ENCODE data around the gene LRSAM1. TPM values are rescaled to one million over a fixed set of nuclear protein-coding genes. Genes with fewer than 3 reads are reported as not detected.

Gene LRSAM1
- total RNA-seq, 2 donors from 2014 or later = 17.5 to 34.4 TPM

DNA sequence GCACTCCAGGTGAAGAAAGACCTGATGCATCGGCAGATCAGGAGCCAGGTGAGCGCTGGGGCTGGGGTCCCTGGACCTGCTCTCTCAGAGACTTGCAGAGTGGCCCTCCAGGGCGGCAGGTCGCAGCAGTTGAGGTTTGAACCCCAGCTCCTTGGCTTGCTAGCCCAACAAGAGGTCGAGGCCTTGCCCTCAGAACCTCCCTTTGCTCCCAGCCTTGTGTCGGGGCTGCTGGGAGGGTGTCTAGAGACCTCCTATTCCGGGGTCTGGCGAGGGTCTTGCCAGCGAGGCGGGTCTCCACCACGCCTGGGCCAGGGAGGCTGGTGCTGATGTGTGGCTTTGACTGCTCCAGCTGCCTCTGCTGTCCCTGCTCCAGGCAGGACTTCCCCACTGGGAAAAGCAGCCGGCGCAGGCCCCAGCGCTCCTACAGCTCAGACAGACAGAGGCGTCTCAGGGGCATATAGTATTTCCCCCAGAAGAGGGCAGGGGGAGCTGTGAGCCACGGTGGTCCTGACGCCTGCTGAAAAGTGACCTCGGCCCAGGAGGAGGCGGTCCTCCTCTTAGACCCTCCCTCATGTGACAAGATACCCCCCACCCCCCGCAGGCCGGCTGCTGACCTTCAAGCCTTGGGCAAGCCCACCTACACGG, 38.3 kb downstream of the LRSAM1 start:
- Mint-ChIP-seq H3K27ac (no peak overlapping the region), H3K27me3 (no peaks in the 10 kb centered on the region), H3K36me3 (no peaks in the 10 kb centered on the region), H3K4me1 (ENCODE audit: low read depth in 2 of 2) (no peaks in the 10 kb centered on the region), H3K9me3 (no peaks in the 10 kb centered on the region), H3K4me3 (no peak overlapping the region)
- DNase-seq (ENCODE audit: low spot score) = no peak
- ATAC-seq = no peak

DNA sequence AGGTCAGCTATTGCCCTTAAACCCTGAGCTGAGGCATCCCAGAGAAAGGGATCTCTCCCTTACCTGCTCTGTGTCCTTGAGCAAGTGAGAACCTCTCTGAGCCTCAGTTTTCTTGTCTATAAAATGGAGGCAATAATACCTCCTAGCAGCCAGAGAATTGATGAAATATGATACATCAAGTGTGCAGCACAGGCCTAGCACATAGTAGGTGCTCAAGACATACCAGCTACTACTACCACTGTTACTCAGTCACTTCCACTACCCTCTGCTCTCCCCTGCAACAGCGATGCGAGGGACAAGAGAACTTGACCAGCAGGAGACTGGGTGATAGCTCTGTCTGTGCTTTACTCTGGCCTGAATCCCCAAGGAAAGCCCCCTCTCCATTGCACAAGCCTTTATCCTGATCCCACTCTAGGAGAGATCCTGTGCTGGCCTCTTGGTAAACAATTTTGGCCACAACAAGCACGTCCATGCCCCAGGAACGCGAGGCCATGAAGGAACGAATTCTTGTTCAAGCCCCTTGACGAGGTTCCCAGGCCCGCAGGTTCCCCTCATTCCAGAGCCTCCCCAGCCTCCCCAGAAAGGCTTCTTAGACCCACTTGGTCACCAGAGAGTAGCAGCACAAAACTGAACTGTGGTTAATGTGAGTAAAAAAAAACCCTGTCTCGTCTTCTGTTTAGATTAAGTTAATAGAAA, 39.4 kb downstream of the LRSAM1 start:
- Mint-ChIP-seq H3K4me3 (no peak overlapping the region), H3K36me3 (no peaks in the 10 kb centered on the region), H3K27me3 (no peaks in the 10 kb centered on the region), H3K27ac (no peak overlapping the region), H3K9me3 (no peaks in the 10 kb centered on the region), H3K4me1 (ENCODE audit: low read depth in 2 of 2) (no peaks in the 10 kb centered on the region)
- ATAC-seq (no peak), DNase-seq (ENCODE audit: low spot score) (no peak)

DNA sequence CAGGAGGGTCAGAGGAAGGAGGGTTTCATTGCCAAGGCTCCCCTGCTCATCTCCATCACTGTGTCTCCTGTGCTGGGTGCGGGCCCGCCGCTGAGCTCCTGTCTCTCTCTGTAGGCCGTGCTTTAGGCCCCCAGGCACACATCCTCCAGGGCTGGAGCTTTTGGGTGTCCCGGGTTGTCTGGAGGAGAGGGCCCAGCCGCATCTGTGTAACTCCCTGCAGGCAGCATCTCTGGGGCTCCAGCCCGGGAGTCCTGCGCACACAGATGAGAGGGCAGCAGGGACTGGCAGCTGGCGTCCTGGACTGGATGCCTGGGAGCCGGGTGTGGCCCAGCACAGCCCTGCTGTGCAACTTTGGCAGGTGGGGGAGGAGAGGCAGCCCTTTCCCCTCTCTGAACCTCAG, 40.2 kb downstream of the LRSAM1 start:
- Mint-ChIP-seq H3K4me1 (ENCODE audit: low read depth in 2 of 2) (no peaks in the 10 kb centered on the region), H3K36me3 (no peaks in the 10 kb centered on the region), H3K27ac (no peak overlapping the region), H3K9me3 (no peaks in the 10 kb centered on the region), H3K27me3 (no peaks in the 10 kb centered on the region), H3K4me3 (no peak overlapping the region)
- no peak for DNase-seq (ENCODE audit: low spot score)
- no peak for ATAC-seq

DNA sequence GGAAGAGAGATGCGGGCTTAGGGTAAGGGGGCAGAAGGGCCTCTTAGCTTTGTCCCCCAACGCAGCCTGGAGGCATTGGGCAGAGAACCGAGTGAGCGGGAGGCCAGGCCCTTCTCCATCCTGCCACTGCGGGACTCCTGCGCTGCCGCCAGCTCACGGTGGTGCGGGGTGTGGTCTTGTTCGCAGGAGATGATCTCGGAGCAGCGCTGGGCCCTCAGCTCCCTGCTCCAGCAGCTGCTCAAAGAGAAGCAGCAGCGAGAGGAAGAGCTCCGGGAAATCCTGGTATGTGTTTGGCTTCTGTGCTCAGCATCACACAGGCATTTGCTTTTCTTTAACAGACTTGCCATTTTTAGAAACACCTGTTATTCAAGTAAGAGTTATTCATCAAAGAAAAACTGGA, 41.3 kb downstream of the LRSAM1 start:
- Mint-ChIP-seq H3K27me3 (no peaks in the 10 kb centered on the region), H3K4me3 (no peak overlapping the region), H3K4me1 (ENCODE audit: low read depth in 2 of 2) (no peaks in the 10 kb centered on the region), H3K9me3 (no peaks in the 10 kb centered on the region), H3K36me3 (no peaks in the 10 kb centered on the region), H3K27ac (no peak overlapping the region)
- no peak for DNase-seq (ENCODE audit: low spot score)
- ATAC-seq = no peak

DNA sequence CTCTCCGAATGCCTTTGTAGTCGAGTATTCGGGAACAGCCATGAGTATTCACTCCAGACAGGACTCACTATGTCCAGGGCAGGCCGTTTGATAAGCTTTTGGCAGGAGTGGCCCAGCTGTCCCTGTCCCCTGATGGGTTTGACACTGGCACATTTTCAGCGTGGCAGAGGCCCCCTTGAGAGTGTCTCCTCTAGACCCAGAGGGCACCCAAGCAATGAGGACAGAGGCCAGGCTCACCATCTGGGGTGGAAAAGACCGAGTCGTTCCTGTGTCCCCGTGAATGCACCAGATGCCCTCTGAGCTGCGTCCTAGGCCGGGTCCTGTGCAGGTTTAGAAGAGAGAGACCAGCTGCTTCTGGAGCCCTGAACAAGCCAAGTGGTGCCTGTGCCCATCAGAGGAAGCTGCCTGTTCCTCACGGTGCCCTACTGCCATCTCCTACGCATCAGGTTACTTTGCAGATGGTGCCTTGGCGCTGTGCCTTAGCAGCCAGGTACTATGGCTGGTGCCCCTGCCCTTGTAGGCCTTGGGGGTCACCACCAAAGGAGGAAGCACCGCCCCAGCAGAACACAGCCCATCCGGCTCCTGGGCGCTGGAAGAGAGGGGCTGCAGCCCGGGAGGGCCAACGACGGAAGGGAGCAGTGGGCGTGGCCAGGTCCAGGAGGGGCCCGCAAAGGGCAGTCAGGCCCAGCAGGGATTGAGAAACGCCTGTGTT, 42.4 kb downstream of the LRSAM1 start:
- DNase-seq (ENCODE audit: low spot score) = no peak
- H3K4me1 Mint-ChIP-seq (ENCODE audit: low read depth in 2 of 2) = no peaks in the 10 kb centered on the region
- no peaks in the 10 kb centered on the region for H3K27me3 Mint-ChIP-seq
- ATAC-seq = no peak
- H3K27ac Mint-ChIP-seq = no peak overlapping the region
- no peaks in the 10 kb centered on the region for H3K36me3 Mint-ChIP-seq
- H3K9me3 Mint-ChIP-seq = no peaks in the 10 kb centered on the region
- no peak overlapping the region for H3K4me3 Mint-ChIP-seq

DNA sequence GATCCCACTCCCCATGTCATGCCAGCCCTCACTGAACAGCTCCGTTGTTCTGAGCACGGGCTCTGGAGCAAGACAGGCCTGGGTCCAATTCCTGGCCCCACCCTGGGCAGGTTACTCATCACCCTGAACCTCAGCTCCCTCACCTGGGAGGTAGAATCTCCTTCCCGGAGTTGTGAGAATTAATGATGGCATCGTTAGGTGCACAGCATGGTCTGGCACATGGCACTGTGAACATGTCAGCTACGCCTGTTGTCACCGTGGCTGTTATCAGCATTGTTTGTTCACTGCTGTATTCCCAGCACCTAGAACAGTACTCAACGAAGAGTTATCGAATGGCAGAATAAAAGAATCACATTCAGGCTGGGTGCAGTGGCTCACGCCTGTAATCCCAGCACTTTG, 43.0 kb downstream of the LRSAM1 start:
- Mint-ChIP-seq H3K27me3 (no peaks in the 10 kb centered on the region), H3K9me3 (no peaks in the 10 kb centered on the region), H3K27ac (no peak overlapping the region), H3K4me1 (ENCODE audit: low read depth in 2 of 2) (no peaks in the 10 kb centered on the region), H3K4me3 (no peak overlapping the region), H3K36me3 (no peaks in the 10 kb centered on the region)
- no peak for DNase-seq (ENCODE audit: low spot score)
- ATAC-seq = no peak

DNA sequence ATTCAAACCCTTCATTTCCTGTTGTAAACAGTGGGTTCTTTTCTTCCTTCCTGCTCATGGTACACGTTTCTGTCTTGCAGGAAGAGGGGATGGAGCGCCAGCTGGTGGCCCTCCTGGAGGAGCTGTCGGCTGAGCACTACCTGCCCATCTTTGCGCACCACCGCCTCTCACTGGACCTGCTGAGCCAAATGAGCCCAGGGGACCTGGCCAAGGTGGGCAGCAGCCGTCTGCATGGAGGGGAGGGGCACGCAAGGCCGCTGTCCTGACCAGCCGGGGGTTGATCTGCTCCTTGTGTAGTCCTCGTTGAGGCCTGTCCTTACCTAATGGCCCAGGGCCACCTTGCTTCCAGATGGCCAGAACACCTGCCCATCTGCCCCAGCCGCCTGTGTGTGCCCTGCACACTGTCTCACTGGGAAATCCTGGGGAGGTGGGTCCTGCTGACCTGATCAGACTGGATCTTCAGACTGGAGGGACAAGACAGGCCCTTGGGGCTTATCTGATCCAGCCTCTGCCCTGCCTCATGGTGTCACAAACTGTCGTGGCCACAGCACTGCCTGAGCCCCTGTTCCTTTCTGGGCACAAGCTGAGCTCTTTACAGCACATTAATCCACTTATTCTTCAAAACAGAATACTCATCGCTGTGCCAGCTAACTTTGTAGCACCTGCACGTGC, 44.7 kb downstream of the LRSAM1 start:
- ATAC-seq = no peak
- H3K27ac Mint-ChIP-seq = no peak overlapping the region
- H3K4me3 Mint-ChIP-seq = no peak overlapping the region

DNA sequence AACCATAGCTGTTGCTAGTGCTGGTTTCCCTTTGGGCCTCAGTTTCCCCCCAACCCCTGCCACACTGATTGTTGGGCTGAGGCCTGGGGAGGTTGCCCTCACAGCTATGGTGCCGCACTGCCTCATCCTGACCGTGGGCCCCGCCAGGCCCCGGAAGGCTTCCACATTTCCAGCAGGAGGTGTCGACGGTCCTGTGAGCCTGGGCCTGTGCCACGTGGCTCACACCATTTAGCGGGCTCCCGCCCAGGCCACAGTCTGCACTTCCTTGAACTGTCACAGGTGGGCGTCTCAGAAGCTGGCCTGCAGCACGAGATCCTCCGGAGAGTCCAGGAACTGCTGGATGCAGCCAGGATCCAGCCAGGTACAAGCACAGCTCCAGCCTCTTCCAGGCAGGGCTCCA, 45.7 kb downstream of the LRSAM1 start:
- peak; percentile 55 for DNase-seq (ENCODE audit: low spot score)
- Mint-ChIP-seq H3K36me3 (no peaks in the 10 kb centered on the region), H3K9me3 (no peaks in the 10 kb centered on the region), H3K4me3 (no peak overlapping the region), H3K27me3 (no peaks in the 10 kb centered on the region), H3K27ac (no peak overlapping the region), H3K4me1 (ENCODE audit: low read depth in 2 of 2) (no peaks in the 10 kb centered on the region)
- no peak for ATAC-seq

More for the DNA sequence above, 44.7 kb downstream of the LRSAM1 start:
- no peaks in the 10 kb centered on the region for H3K9me3 Mint-ChIP-seq
- no peaks in the 10 kb centered on the region for H3K36me3 Mint-ChIP-seq
- DNase-seq (ENCODE audit: low spot score) = peak; percentile 38
- H3K4me1 Mint-ChIP-seq (ENCODE audit: low read depth in 2 of 2) = no peaks in the 10 kb centered on the region
- H3K27me3 Mint-ChIP-seq = no peaks in the 10 kb centered on the region

DNA sequence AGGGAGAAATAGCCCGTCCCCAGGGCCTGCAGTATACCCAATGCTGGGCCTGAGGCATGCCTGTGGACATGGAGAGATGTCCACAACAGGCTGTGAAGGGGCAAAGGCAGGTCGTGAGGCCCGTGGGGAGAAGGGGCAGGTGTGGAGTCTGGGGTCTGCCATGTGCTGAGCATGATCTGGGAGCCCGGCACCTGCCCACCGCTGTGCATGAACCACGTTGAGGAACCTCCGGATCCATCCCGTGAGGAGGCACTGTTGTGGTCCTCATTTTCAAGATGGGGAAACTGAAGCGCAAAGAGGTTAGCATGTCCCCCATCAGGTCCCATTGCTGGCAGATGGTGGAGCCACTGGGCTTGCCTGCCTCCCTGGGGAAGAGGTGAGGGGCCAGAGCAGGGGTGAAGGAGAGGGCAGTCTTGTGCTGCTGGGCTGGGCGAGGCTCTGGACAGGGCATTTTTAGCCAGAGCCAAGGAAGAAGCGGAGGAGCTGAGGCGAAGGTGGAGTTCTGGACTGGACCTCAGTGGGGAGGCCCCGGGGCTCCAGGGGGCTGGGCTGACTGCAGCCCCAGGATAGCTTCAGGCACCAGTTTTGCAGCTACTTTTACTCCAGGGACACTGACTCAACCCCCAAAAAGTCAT, 46.5 kb downstream of the LRSAM1 start:
- Mint-ChIP-seq H3K4me1 (ENCODE audit: low read depth in 2 of 2) (no peaks in the 10 kb centered on the region), H3K4me3 (no peak overlapping the region), H3K27me3 (no peaks in the 10 kb centered on the region), H3K36me3 (no peaks in the 10 kb centered on the region), H3K27ac (no peak overlapping the region), H3K9me3 (no peaks in the 10 kb centered on the region)
- DNase-seq (ENCODE audit: low spot score) = peak; percentile 37
- no peak for ATAC-seq

DNA sequence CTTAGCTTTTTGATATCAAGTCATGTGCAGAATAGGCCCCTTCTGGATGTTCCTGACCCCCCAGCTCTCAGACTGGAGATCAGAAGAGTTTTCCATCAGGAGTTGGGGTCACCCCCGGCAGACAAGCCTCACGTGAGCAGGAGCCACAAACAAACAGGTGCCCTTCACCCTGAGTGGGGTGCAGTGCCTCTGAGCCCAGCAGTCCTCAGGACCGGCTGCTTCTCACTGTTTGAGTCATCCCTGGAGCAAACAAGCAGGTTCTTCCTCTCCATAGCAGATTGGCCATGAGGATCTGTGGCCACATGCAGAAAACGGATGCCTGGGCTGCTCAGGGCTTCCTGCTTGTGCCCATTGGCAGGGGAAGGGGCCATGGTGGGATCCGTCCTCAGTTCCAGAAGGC, 47.0 kb downstream of the LRSAM1 start:
- Mint-ChIP-seq H3K9me3 (no peaks in the 10 kb centered on the region), H3K36me3 (no peaks in the 10 kb centered on the region), H3K27me3 (no peaks in the 10 kb centered on the region), H3K4me1 (ENCODE audit: low read depth in 2 of 2) (no peaks in the 10 kb centered on the region), H3K27ac (no peak overlapping the region), H3K4me3 (no peak overlapping the region)
- DNase-seq (ENCODE audit: low spot score) (peak; percentile 37), ATAC-seq (no peak)

DNA sequence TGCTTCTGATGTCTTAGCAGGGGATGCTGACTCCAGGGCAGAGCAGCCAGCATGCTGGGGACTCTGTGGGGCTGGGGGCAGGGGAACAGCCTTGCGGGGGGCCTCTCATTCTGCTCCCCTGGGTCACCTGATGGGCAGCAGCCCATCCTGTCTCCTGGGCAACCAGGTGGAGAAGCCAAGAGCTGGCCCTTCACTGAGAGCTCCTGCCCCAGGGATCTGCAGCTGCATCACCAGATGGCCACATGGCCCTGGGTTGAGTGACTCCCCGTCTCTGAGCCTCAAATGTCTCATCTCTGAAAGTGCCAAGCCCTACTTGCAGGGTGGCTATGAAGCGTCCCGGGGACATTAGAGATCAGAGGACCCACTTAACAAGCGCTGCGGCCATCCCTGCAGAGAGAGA, 49.1 kb downstream of the LRSAM1 start:
- H3K27ac Mint-ChIP-seq = no peak overlapping the region
- H3K36me3 Mint-ChIP-seq = no peaks in the 10 kb centered on the region
- no peaks in the 10 kb centered on the region for H3K9me3 Mint-ChIP-seq
- H3K4me3 Mint-ChIP-seq = no peak overlapping the region
- no peak for ATAC-seq
- no peaks in the 10 kb centered on the region for H3K27me3 Mint-ChIP-seq
- peak; percentile 40 for DNase-seq (ENCODE audit: low spot score)
- no peaks in the 10 kb centered on the region for H3K4me1 Mint-ChIP-seq (ENCODE audit: low read depth in 2 of 2)

DNA sequence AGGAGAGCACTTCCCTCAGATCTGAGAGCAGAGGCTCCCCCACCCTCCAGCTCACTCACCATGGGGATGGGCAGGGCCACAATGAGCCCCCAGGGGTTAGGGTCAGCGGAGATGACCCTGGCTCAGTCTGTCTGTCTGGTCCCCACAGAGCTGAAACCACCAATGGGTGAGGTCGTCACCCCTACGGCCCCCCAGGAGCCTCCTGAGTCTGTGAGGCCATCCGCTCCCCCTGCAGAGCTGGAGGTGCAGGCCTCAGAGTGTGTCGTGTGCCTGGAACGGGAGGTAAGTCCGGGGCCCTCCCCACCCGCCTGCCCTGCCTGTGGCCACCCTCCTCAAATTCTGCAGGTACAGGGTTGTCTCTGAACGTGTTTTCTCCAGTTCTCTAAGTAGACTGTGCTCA, 49.6 kb downstream of the LRSAM1 start:
- no peaks in the 10 kb centered on the region for H3K9me3 Mint-ChIP-seq

DNA sequence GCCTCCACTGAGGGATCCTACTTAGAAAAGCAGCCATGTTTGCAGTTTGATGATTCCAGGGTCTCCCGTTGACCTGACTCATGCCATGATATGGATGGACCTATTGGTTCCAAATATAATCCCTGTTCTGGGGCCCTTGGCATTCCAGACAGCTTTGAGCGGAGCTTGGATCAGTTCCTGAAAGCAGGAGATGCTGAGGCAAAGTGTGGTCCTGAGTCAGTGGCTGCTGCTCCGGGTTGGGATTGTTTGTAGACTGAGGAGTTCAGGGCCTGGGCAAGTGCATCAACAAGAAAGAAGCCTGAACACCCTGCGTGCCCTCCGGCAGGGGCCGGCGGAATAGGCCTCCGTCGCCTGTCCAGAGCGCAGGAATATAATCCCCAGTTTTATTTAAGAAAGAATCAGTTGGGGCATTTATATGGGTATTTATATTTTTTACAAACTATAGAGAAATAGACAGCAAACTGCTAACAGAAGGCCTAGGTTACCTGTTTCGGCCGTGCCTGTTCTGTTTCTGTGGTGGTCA, 50.6 kb downstream of the LRSAM1 start:
- no peaks in the 10 kb centered on the region for H3K27me3 Mint-ChIP-seq
- ATAC-seq (no peak), DNase-seq (ENCODE audit: low spot score) (peak; percentile 22)
- no peak overlapping the region for H3K4me3 Mint-ChIP-seq
- no peaks in the 10 kb centered on the region for H3K4me1 Mint-ChIP-seq (ENCODE audit: low read depth in 2 of 2)
- H3K36me3 Mint-ChIP-seq = no peaks in the 10 kb centered on the region
- no peaks in the 10 kb centered on the region for H3K9me3 Mint-ChIP-seq
- H3K27ac Mint-ChIP-seq = no peak overlapping the region

More for the DNA sequence above, 49.6 kb downstream of the LRSAM1 start:
- Mint-ChIP-seq H3K27ac (no peak overlapping the region), H3K4me3 (no peak overlapping the region), H3K27me3 (no peaks in the 10 kb centered on the region), H3K4me1 (ENCODE audit: low read depth in 2 of 2) (no peaks in the 10 kb centered on the region), H3K36me3 (no peaks in the 10 kb centered on the region)
- ATAC-seq (no peak), DNase-seq (ENCODE audit: low spot score) (peak; percentile 40)

Data from natural killer cell treated with Interleukin-12 subunit alpha and Interleukin-12 subunit beta and Interleukin-15 and Interleukin-18, amount 100 ng/mL, for 72 hours (primary cell).